Measurements from ENCODE around the gene SNAP29. TPM values are rescaled to one million over a fixed set of nuclear protein-coding genes. Genes with fewer than 3 reads are reported as not detected.

The SNAP29 gene
- total and polyA plus RNA-seq, 9 of the 15 experiments (the other 6 are each of a cell fraction or from before 2014, with no cell fraction given): 19.5 to 250 (median 75.9) TPM

DNA sequence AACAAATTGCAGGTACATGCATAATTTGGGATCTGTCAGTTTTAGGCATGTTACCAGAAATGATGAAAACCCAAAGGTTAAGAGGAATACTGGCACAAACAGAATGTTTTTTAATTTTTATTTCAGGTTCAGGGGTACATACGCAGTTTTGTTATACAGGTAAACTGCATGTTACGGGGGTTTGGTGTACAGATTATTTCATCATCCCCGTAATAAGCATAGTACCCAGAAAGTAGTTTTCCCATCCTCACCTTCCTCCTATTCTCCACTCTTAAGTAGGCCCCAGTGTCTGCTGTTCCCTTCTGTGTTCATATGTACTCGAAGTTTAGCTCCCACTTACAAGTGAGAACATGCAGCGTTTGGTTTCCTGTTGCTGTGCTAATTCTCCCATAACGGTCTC lies 33.2 kb upstream of the SNAP29 start:
- H3K79me2 ChIP-seq (ENCODE audit: control insufficient read depth, insufficient read depth, low read length): no peaks in the 10 kb centered on the region
- H3K4me3 ChIP-seq: no peak overlapping the region
- TF ChIP-seq CEBPG (CRISPR knock-in tag; IDR thresholded peaks at IDR 0.05): no peak
- TF ChIP-seq CEBPG (tag; conservative IDR thresholded peaks at IDR 0.05 in 1 of 2, IDR thresholded peaks at IDR 0.05 in 1 of 2): peak; percentile 65 to 79
- no peak for TF ChIP-seq BMI1 (IDR thresholded peaks at IDR 0.05; ENCODE audit: low read length)
- TF ChIP-seq RBM34 (IDR thresholded peaks at IDR 0.05; ENCODE audit: borderline replicate concordance, insufficient read depth, low read length): 0 out of 2 replicates have a peak, but pooled peaks have one; percentile 22
- TF ChIP-seq, protein P1, sequence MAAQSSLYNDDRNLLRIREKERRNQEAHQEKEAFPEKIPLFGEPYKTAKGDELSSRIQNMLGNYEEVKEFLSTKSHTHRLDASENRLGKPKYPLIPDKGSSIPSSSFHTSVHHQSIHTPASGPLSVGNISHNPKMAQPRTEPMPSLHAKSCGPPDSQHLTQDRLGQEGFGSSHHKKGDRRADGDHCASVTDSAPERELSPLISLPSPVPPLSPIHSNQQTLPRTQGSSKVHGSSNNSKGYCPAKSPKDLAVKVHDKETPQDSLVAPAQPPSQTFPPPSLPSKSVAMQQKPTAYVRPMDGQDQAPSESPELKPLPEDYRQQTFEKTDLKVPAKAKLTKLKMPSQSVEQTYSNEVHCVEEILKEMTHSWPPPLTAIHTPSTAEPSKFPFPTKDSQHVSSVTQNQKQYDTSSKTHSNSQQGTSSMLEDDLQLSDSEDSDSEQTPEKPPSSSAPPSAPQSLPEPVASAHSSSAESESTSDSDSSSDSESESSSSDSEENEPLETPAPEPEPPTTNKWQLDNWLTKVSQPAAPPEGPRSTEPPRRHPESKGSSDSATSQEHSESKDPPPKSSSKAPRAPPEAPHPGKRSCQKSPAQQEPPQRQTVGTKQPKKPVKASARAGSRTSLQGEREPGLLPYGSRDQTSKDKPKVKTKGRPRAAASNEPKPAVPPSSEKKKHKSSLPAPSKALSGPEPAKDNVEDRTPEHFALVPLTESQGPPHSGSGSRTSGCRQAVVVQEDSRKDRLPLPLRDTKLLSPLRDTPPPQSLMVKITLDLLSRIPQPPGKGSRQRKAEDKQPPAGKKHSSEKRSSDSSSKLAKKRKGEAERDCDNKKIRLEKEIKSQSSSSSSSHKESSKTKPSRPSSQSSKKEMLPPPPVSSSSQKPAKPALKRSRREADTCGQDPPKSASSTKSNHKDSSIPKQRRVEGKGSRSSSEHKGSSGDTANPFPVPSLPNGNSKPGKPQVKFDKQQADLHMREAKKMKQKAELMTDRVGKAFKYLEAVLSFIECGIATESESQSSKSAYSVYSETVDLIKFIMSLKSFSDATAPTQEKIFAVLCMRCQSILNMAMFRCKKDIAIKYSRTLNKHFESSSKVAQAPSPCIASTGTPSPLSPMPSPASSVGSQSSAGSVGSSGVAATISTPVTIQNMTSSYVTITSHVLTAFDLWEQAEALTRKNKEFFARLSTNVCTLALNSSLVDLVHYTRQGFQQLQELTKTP (IDR thresholded peaks at IDR 0.05; ENCODE audit: low read depth in 1 of 2, partially characterized antibody in 2 of 2): no peak
- no peak for TF ChIP-seq GABPB2 (CRISPR knock-in tag; conservative IDR thresholded peaks at IDR 0.05)
- 0 out of 2 replicates have a peak, but pooled peaks have one; percentile 3 for TF ChIP-seq ZBTB1 (CRISPR knock-in tag; IDR thresholded peaks at IDR 0.05; ENCODE audit: borderline replicate concordance, low read depth)
- TF ChIP-seq L3MBTL2 (IDR thresholded peaks at IDR 0.05): no peak
- TF ChIP-seq ZNF143 (CRISPR knock-in tag; IDR thresholded peaks at IDR 0.05): no peak
- no peak for TF ChIP-seq SMAD1 (IDR thresholded peaks at IDR 0.05; ENCODE audit: low read depth, low read length, partially characterized antibody)
- TF ChIP-seq ZNF197 (CRISPR knock-in tag; IDR thresholded peaks at IDR 0.05; ENCODE audit: low read depth): no peak
- peak; percentile 36; the same call in 1 of the 2 replicates for TF ChIP-seq ZNF274 (IDR thresholded peaks at IDR 0.05; ENCODE audit: borderline replicate concordance, low read depth, low read length)
- 0 out of 2 replicates have a peak, but pooled peaks have one; percentile 28 for TF ChIP-seq TAF7 (tag; IDR thresholded peaks at IDR 0.05)
- TF ChIP-seq SAFB2 (IDR thresholded peaks at IDR 0.05; ENCODE audit: borderline replicate concordance, low read depth, low read length, severe bottlenecking): no peak
- TF ChIP-seq, protein P2, sequence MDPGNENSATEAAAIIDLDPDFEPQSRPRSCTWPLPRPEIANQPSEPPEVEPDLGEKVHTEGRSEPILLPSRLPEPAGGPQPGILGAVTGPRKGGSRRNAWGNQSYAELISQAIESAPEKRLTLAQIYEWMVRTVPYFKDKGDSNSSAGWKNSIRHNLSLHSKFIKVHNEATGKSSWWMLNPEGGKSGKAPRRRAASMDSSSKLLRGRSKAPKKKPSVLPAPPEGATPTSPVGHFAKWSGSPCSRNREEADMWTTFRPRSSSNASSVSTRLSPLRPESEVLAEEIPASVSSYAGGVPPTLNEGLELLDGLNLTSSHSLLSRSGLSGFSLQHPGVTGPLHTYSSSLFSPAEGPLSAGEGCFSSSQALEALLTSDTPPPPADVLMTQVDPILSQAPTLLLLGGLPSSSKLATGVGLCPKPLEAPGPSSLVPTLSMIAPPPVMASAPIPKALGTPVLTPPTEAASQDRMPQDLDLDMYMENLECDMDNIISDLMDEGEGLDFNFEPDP (CRISPR knock-in tag; IDR thresholded peaks at IDR 0.05): no peak
- peak; percentile 54; the same call in 1 of the 2 replicates for TF ChIP-seq CEBPB (tag; IDR thresholded peaks at IDR 0.05)
- ATAC-seq: no peak; the same call in 2 of the 3 replicates
- FAIRE-seq: no peak
- POLR2A ChIA-PET: interaction anchor here (0.6 to 13.8 kb wide), 5 partner anchors 9 to 91 kb away, joined by 3 to 172 read pairs (median 10); no protein-coding TSS in a partner anchor
- no peak overlapping the region for H3K9ac ChIP-seq (ENCODE audit: insufficient read depth in 1 of 2, low read depth in 2 of 2, low read length in 2 of 2)
- no peak overlapping the region for H3K4me2 ChIP-seq (ENCODE audit: insufficient read depth, low read length)
- intact Hi-C loops (cut with micrococcal nuclease) (no loop called here), in situ Hi-C loops (cut with MboI) (no loop called here)
- peaks cover 50% of the 10 kb centered on the region for H3K36me3 ChIP-seq (ENCODE audit: control insufficient read depth, insufficient read depth, low read length)
- no peaks in the 10 kb centered on the region for H4K20me1 ChIP-seq (replicated peaks; ENCODE audit: control insufficient read depth, insufficient read depth, low read length)
- CTCF ChIA-PET (ENCODE audit: low intra/inter-chr PET ratio): no interaction called here
- no TSS peak for BruUV-seq (replicated peaks)
- H3K27ac ChIP-seq (ENCODE audit: extremely low read depth, low read depth, low read length): no peak overlapping the region
- DNase-seq (ENCODE audit: extremely low read depth in 1 of 4, low spot score in 3 of 4): no peak
- 82% methylated on average over 6 of the region's 6 CpGs for WGBS (ENCODE audit: insufficient coverage, low coverage, missing lambda C conversion rate)
- no peaks in the 10 kb centered on the region for H3K9me3 ChIP-seq (replicated peaks; ENCODE audit: control insufficient read depth, insufficient read depth, low read depth, low read length)
- H3K4me1 ChIP-seq (replicated peaks in 1 of 2; ENCODE audit: control insufficient read depth in 2 of 2, insufficient read depth in 2 of 2, low read length in 2 of 2): no peaks in the 10 kb centered on the region
- no peak overlapping the region for H2AFZ ChIP-seq (ENCODE audit: low read depth, low read length)
- no peaks in the 10 kb centered on the region for H3K27me3 ChIP-seq (ENCODE audit: control insufficient read depth in 2 of 2, insufficient read depth in 2 of 2, low read length in 2 of 2)
- no peaks in the 10 kb centered on the region for H3K9me1 ChIP-seq (ENCODE audit: control insufficient read depth, insufficient read depth, low read length)
